A549 (cell line): ENCODE results near the gene ARHGEF7. TPM values are rescaled to one million over a fixed set of nuclear protein-coding genes. Genes with fewer than 3 reads are reported as not detected.

ENCODE experiments used
- ATAC-seq, 2 experiments: fragments of 200-7000 bp in 1 of 2; fragments of >200 bp in 1 of 2; cut with Nextera tagmentation in 1 of 2; cut with Tn5 transposase in 1 of 2; 3 replicates each; pipeline versions ENCODE4 v1.8.0 to v1.9.1; 2018 to 2020; ENCODE audit warnings: mild to moderate bottlenecking in 1 of 2, moderate library complexity in 1 of 2
- CTCF ChIA-PET: fragments of 300-600 bp; sonication (Branson Sonifier 250); formaldehyde crosslinking; extraction: SDS; loops from one replicate; lab custom pipeline; 2021; ENCODE audit warnings: antibody characterized with exemption, inconsistent platforms; lab: Yijun Ruan, JAX
- POLR2A ChIA-PET: fragments of 350-600 bp; formaldehyde crosslinking; extraction: SDS; loops from one replicate; lab custom pipeline; 2021; ENCODE audit warnings: antibody characterized with exemption, inconsistent platforms; lab: Yijun Ruan, JAX
- DNase-seq, 2 experiments: peaks; one replicate each; pipeline versions ENCODE4 v3.0.0 to v3.0.0-alpha.2; 2011 to 2016; ENCODE audit warnings: low read depth in 1 of 2, low spot score in 1 of 2
- FAIRE-seq: peaks from 2 replicates; lab custom pipeline; 2011; peaks lifted over from hg19 to GRCh38; lab: Jason Lieb, UNC
- H3K27ac ChIP-seq, 2 experiments: fragments of >200 bp; sonication (Bioruptor Twin); formaldehyde crosslinking; 3 replicates each; pipeline ENCODE4 v1.5.1; 2016 to 2017
- H3K4me1 ChIP-seq: fragments of >200 bp; sonication (Bioruptor Twin); formaldehyde crosslinking; 3 replicates; pipeline ENCODE4 v1.6.1; 2016
- H3K4me2 ChIP-seq: fragments of >200 bp; sonication (Bioruptor Twin); formaldehyde crosslinking; 3 replicates; pipeline ENCODE4 v1.6.1; 2016
- H3K4me3 ChIP-seq: fragments of >200 bp; sonication (Bioruptor Twin); formaldehyde crosslinking; 3 replicates; pipeline ENCODE4 v1.5.1; 2016
- H3K9me3 ChIP-seq: fragments of >200 bp; sonication (Bioruptor Twin); formaldehyde crosslinking; 3 replicates; pipeline ENCODE4 v1.6.1; 2016
- BHLHE40 ChIP-seq: IDR thresholded peaks from 2 replicates; pipeline ENCODE4 v1.6.1; 2012; ENCODE audit warnings: low read depth, low read length, inconsistent platforms
- CEBPB ChIP-seq, 2 experiments: fragments of >200 bp in 1 of 2; sonication (Bioruptor Twin) in 1 of 2; formaldehyde crosslinking in 1 of 2; IDR thresholded peaks; 2 replicates each; pipeline ENCODE4 v1.6.1; 2012 to 2016
- CHD2 ChIP-seq: fragments of 150-350 bp; IDR thresholded peaks from 2 replicates; pipeline ENCODE4 v1.6.1; 2014; ENCODE audit warnings: low read length; ENCODE audit not compliant: partially characterized antibody
- EHF ChIP-seq: fragments of 250-450 bp; sonication (Bioruptor Pico); IDR thresholded peaks from 2 replicates; pipeline ENCODE4 v1.5.0; 2020; ENCODE audit warnings: mild to moderate bottlenecking
- EHMT2 ChIP-seq: fragments of 200-600 bp; sonication (generic); IDR thresholded peaks from 2 replicates; pipeline ENCODE4 v1.6.1; 2016; ENCODE audit warnings: antibody characterized with exemption, low read depth, mild to moderate bottlenecking, moderate library complexity
- EP300 ChIP-seq, 2 experiments: fragments of >200 bp; sonication (Bioruptor Twin); formaldehyde crosslinking; IDR thresholded peaks; 2 replicates in 1 of 2; 3 replicates in 1 of 2; pipeline ENCODE4 v1.6.1; 2016 to 2017
- FOXS1 ChIP-seq: fragments of 250-450 bp; sonication (Bioruptor Pico); IDR thresholded peaks from 2 replicates; pipeline ENCODE4 v1.5.0; 2020; ENCODE audit warnings: mild to moderate bottlenecking, moderate library complexity
- HDAC2 ChIP-seq: fragments of 200-600 bp; sonication (generic); IDR thresholded peaks from 2 replicates; pipeline ENCODE4 v1.6.1; 2016
- HOXB13 ChIP-seq: fragments of 250-450 bp; sonication (Bioruptor Pico); IDR thresholded peaks from 2 replicates; pipeline ENCODE4 v1.5.0; 2020; ENCODE audit warnings: low read depth, mild to moderate bottlenecking, moderate library complexity
- HOXB5 ChIP-seq: fragments of 250-450 bp; sonication (Bioruptor Pico); IDR thresholded peaks from 2 replicates; pipeline ENCODE4 v1.5.0; 2020; ENCODE audit warnings: mild to moderate bottlenecking, moderate library complexity
- JUN ChIP-seq, 2 experiments: fragments of >200 bp; sonication (Bioruptor Twin); formaldehyde crosslinking; IDR thresholded peaks; 2 replicates in 1 of 2; 3 replicates in 1 of 2; pipeline ENCODE4 v1.6.1; 2016 to 2017
- KDM1A ChIP-seq: fragments of 200-600 bp; sonication (generic); IDR thresholded peaks from 2 replicates; pipeline ENCODE4 v1.6.1; 2016; ENCODE audit warnings: low read depth, mild to moderate bottlenecking
- NPAS2 ChIP-seq: fragments of 250-450 bp; sonication (Bioruptor Pico); IDR thresholded peaks from 2 replicates; pipeline ENCODE4 v1.8.0; 2022; ENCODE audit warnings: mild to moderate bottlenecking, moderate library complexity, borderline replicate concordance
- NR3C1 ChIP-seq: fragments of >200 bp; sonication (Bioruptor Twin); formaldehyde crosslinking; IDR thresholded peaks from 3 replicates; pipeline ENCODE4 v1.6.1; 2017
- PHF8 ChIP-seq: fragments of 200-600 bp; sonication (generic); IDR thresholded peaks from 2 replicates; pipeline ENCODE4 v1.6.1; 2016; ENCODE audit warnings: low read depth, mild to moderate bottlenecking, antibody characterized with exemption, moderate library complexity, borderline replicate concordance
- POLR2A ChIP-seq: IDR thresholded peaks from 2 replicates; pipeline ENCODE4 v1.6.1; 2012; ENCODE audit warnings: mild to moderate bottlenecking, low read length
- POLR2AphosphoS2 ChIP-seq: conservative IDR thresholded peaks from 2 replicates; pipeline ENCODE4 v1.6.1; 2012; ENCODE audit warnings: low read length, improper control_type of control experiment, inconsistent platforms
- RARB ChIP-seq: fragments of 250-450 bp; sonication (Bioruptor Pico); IDR thresholded peaks from 2 replicates; pipeline ENCODE4 v1.8.0; 2021; ENCODE audit warnings: mild to moderate bottlenecking, moderate library complexity
- RFX5 ChIP-seq: fragments of 450-650 bp; IDR thresholded peaks from 2 replicates; pipeline ENCODE4 v1.7.1; 2014; ENCODE audit warnings: antibody characterized with exemption, mild to moderate bottlenecking, moderate library complexity
- ZC3H11A ChIP-seq: fragments of 450-650 bp; IDR thresholded peaks from 2 replicates; pipeline ENCODE4 v1.6.1; 2014; ENCODE audit warnings: antibody characterized with exemption, mild to moderate bottlenecking
- ZNF302 ChIP-seq: fragments of 250-450 bp; sonication (Bioruptor Pico); IDR thresholded peaks from 2 replicates; pipeline ENCODE4 v1.9.0; 2021; ENCODE audit warnings: inconsistent platforms, mild to moderate bottlenecking, moderate library complexity
- ZSCAN20 ChIP-seq: fragments of 250-450 bp; sonication (Bioruptor Pico); IDR thresholded peaks from 2 replicates; pipeline ENCODE4 v1.8.0; 2022; ENCODE audit warnings: mild to moderate bottlenecking, moderate library complexity
- WGBS: methylation state at CpG from one replicate; pipeline ENCODE4 v1.1.6; 2017; ENCODE audit errors: missing lambda C conversion rate; 5-methylcytosine and 5-hydroxymethylcytosine counted together
- polyA plus RNA-seq, 4 experiments: library from polyadenylated mRNA; depleted of rRNA in 3 of 4; stranded (reverse); fragments of >200 nt; fragmentation: RNase III in 1 of 4; extraction: RNeasy Plus Mini Kit Qiagen cat#74134 plus additional on column Dnase treatment in 1 of 4; gene quantifications; 2 replicates in 3 of 4; 3 replicates in 1 of 4; pipeline ENCODE4 v1.2.3, GENCODE V29; 2011 to 2017
- TF ChIP-seq, protein P1 (sequence below): fragments of >200 bp; sonication (Bioruptor Twin); formaldehyde crosslinking; IDR thresholded peaks from 2 replicates; pipeline ENCODE4 v1.6.1; 2016
- TF ChIP-seq, protein P2 (sequence below): fragments of 250-450 bp; sonication (Bioruptor Pico); IDR thresholded peaks from 2 replicates; pipeline ENCODE4 v1.5.0; 2020; ENCODE audit warnings: low read depth, mild to moderate bottlenecking, moderate library complexity
- TF ChIP-seq, protein P3 (sequence below): fragments of 250-450 bp; sonication (Bioruptor Pico); IDR thresholded peaks from 2 replicates; pipeline ENCODE4 v1.5.0; 2021; ENCODE audit warnings: mild to moderate bottlenecking, moderate library complexity, borderline replicate concordance
- TF ChIP-seq, protein P4 (sequence below): fragments of 150-350 bp; IDR thresholded peaks from 2 replicates; pipeline ENCODE4 v1.6.1; 2014; ENCODE audit warnings: low read depth, mild to moderate bottlenecking, low read length
- TF ChIP-seq, protein P5 (sequence below): IDR thresholded peaks from 2 replicates; pipeline ENCODE4 v1.6.1; 2012; ENCODE audit warnings: low read depth, borderline replicate concordance
- TF ChIP-seq, protein P6 (sequence below): IDR thresholded peaks from 2 replicates; pipeline ENCODE4 v1.6.1; 2012

ARHGEF7 gene
- polyA plus RNA-seq, 2 of the 4 experiments (the other 2 are of a cell fraction) = 21.1 to 23.1 TPM

DNA sequence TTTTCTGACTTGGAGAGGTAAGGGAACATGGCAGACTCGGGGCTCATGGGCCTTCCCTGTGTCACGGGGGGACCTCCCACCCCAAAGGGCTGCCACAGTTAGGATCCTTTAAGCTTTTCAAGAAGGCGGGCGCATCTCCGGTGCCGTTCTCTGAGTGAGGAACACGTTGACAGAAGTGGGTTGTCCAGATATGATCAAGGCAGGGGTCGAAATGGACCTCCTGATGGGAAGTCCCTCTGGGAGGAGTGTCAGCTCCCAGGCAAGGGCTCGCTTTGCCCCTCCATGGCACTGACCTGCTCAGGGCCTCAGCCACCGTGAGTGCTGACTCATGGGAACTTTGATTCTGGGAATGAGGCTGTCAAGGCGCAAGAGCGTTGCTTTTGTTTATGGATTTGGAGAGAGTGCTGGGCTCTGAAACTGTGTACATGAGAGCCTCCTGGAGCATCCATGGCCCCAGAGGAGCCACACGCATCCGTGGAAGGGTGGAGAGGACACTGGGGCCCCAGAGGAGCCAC is 198.9 kb downstream of the ARHGEF7 start:
- DNase-seq (no peak), FAIRE-seq (no peak), ATAC-seq (no peak)
- H3K27ac ChIP-seq = no peak overlapping the region
- no peaks in the 10 kb centered on the region for H3K4me1 ChIP-seq
- no peaks in the 10 kb centered on the region for H3K9me3 ChIP-seq
- no peak overlapping the region for H3K4me2 ChIP-seq
- ChIA-PET POLR2A (no interaction called here), CTCF (no interaction called here)
- H3K4me3 ChIP-seq = no peak overlapping the region
- TF ChIP-seq POLR2AphosphoS2 = no peak
- no peak for TF ChIP-seq HOXB13 (CRISPR knock-in tag)
- TF ChIP-seq, protein P1, sequence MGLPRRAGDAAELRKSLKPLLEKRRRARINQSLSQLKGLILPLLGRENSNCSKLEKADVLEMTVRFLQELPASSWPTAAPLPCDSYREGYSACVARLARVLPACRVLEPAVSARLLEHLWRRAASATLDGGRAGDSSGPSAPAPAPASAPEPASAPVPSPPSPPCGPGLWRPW = no peak
- TF ChIP-seq NR3C1 = no peak
- TF ChIP-seq PHF8 = no peak
- no peak for TF ChIP-seq EP300 (IDR thresholded peaks at IDR 0.05)
- TF ChIP-seq, protein P2, sequence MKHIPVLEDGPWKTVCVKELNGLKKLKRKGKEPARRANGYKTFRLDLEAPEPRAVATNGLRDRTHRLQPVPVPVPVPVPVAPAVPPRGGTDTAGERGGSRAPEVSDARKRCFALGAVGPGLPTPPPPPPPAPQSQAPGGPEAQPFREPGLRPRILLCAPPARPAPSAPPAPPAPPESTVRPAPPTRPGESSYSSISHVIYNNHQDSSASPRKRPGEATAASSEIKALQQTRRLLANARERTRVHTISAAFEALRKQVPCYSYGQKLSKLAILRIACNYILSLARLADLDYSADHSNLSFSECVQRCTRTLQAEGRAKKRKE (CRISPR knock-in tag) = no peak
- TF ChIP-seq, protein P3, sequence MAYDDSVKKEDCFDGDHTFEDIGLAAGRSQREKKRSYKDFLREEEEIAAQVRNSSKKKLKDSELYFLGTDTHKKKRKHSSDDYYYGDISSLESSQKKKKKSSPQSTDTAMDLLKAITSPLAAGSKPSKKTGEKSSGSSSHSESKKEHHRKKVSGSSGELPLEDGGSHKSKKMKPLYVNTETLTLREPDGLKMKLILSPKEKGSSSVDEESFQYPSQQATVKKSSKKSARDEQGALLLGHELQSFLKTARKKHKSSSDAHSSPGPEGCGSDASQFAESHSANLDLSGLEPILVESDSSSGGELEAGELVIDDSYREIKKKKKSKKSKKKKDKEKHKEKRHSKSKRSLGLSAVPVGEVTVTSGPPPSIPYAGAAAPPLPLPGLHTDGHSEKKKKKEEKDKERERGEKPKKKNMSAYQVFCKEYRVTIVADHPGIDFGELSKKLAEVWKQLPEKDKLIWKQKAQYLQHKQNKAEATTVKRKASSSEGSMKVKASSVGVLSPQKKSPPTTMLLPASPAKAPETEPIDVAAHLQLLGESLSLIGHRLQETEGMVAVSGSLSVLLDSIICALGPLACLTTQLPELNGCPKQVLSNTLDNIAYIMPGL = no peak
- no peak for TF ChIP-seq ZSCAN20 (CRISPR knock-in tag)
- TF ChIP-seq, protein P4, sequence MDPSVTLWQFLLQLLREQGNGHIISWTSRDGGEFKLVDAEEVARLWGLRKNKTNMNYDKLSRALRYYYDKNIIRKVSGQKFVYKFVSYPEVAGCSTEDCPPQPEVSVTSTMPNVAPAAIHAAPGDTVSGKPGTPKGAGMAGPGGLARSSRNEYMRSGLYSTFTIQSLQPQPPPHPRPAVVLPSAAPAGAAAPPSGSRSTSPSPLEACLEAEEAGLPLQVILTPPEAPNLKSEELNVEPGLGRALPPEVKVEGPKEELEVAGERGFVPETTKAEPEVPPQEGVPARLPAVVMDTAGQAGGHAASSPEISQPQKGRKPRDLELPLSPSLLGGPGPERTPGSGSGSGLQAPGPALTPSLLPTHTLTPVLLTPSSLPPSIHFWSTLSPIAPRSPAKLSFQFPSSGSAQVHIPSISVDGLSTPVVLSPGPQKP = no peak
- no peak for TF ChIP-seq ZNF302 (CRISPR knock-in tag)
- TF ChIP-seq, all 56 proteins: peak for 0
- WGBS = 92% methylated on average over 14 of the region's 14 CpGs

DNA sequence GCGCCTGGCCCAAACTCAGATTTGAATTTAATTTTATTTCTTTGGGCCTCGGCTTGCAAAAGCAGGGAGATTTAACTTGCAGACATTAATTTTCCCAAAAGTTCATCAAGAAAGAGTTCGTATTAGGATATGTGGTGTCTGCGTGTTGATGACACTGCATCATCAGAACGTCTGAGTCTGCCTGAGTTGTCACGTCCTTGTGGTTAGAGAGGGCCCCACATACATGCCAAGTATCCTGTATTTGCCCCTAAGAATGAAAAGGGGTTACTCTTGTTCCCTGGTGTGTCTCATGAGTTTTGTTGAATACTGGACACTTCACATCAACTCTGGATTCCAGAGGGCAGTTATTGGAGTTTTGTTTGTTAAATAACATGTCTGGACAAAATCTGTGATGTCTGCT is 199.7 kb downstream of the ARHGEF7 start:
- TF ChIP-seq EHF (CRISPR knock-in tag) (no peak), CHD2 (no peak), CEBPB (IDR thresholded peaks at IDR 0.05) (no peak)
- TF ChIP-seq, protein P5, sequence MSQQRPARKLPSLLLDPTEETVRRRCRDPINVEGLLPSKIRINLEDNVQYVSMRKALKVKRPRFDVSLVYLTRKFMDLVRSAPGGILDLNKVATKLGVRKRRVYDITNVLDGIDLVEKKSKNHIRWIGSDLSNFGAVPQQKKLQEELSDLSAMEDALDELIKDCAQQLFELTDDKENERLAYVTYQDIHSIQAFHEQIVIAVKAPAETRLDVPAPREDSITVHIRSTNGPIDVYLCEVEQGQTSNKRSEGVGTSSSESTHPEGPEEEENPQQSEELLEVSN = no peak
- DNase-seq (no peak), ATAC-seq (no peak), FAIRE-seq (no peak)
- no peak overlapping the region for H3K27ac ChIP-seq
- WGBS = 85% methylated on average over 6 of the region's 6 CpGs
- H3K4me3 ChIP-seq = no peak overlapping the region
- ChIA-PET POLR2A (no interaction called here), CTCF (no interaction called here)
- H3K9me3 ChIP-seq = no peaks in the 10 kb centered on the region
- H3K4me1 ChIP-seq = no peaks in the 10 kb centered on the region
- no peak overlapping the region for H3K4me2 ChIP-seq

DNA sequence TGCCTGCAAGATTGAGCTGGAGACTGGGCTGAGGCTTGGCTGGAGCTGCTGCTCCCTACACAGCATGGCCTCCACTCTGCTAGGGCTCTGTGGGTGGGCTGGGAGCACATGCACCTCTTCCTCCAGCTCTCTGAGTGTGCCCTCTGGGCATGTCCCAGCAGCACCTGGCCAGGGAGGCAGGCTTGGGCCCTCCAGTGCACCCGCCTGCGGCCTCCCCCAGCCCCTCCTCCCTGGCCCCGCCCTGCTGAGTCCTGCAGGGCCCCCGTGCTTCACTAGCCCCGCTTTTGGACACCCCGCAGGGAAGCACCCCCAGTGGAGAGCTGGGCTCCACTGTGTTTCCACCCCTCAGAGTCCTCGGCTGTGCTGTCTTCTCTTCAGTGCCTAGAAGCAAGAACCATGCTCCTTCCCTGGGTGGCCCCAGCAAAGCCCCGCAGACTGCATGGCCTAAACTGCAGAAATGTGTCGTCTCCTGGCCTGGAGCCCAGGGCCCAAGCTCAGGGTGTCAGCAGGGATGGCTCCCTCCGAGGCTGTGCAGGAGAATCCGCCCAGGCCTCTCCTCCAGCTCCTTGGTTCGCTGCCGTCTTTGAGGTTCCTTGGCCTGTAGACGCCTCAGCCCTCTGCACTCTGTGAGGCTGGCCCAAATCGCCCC is 200.4 kb downstream of the ARHGEF7 start:
- ATAC-seq (0 out of 6 replicates have a peak, but pooled peaks of 1 of the 2 experiments have one; percentile 16), DNase-seq (no peak)
- WGBS = 73% methylated on average over 3 of the region's 15 CpGs
- H3K9me3 ChIP-seq = no peaks in the 10 kb centered on the region
- CTCF ChIA-PET = no interaction called here
- H3K27ac ChIP-seq = no peak overlapping the region
- H3K4me1 ChIP-seq = no peaks in the 10 kb centered on the region
- POLR2A ChIA-PET = no interaction called here
- H3K4me3 ChIP-seq = no peak overlapping the region
- TF ChIP-seq, protein P6, sequence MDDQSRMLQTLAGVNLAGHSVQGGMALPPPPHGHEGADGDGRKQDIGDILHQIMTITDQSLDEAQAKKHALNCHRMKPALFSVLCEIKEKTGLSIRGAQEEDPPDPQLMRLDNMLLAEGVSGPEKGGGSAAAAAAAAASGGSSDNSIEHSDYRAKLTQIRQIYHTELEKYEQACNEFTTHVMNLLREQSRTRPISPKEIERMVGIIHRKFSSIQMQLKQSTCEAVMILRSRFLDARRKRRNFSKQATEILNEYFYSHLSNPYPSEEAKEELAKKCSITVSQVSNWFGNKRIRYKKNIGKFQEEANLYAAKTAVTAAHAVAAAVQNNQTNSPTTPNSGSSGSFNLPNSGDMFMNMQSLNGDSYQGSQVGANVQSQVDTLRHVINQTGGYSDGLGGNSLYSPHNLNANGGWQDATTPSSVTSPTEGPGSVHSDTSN = no peak
- no peak for TF ChIP-seq ZC3H11A
- TF ChIP-seq RFX5 = no peak
- TF ChIP-seq POLR2A = no peak
- no peak for TF ChIP-seq EHMT2
- no peak for TF ChIP-seq ZNF302 (CRISPR knock-in tag)
- TF ChIP-seq BHLHE40 = no peak
- no peak for TF ChIP-seq FOXS1 (CRISPR knock-in tag)
- TF ChIP-seq HDAC2 = no peak
- no peak for TF ChIP-seq KDM1A
- TF ChIP-seq RARB = no peak
- TF ChIP-seq NPAS2 (CRISPR knock-in tag) = no peak
- no peak for TF ChIP-seq JUN (IDR thresholded peaks at IDR 0.05)
- TF ChIP-seq CEBPB (IDR thresholded peaks at IDR 0.05) = no peak
- no peak for TF ChIP-seq PHF8
- TF ChIP-seq POLR2AphosphoS2 = no peak
- TF ChIP-seq HOXB5 (CRISPR knock-in tag) = no peak
- no peak for TF ChIP-seq EHF (CRISPR knock-in tag)
- TF ChIP-seq, all 56 proteins: peak for 0
- no peak for FAIRE-seq
- no peak overlapping the region for H3K4me2 ChIP-seq
